ENCODE data around the gene ELF2.
A peak's percentile ranks its signal among the peaks of the same experiment; 100 is the strongest.
"Not testable (repeated sequence)": the region's sequence is repeated elsewhere in the genome, so short reads cannot be mapped to it uniquely, and the experiment has no call there.

ELF2 gene

DNA sequence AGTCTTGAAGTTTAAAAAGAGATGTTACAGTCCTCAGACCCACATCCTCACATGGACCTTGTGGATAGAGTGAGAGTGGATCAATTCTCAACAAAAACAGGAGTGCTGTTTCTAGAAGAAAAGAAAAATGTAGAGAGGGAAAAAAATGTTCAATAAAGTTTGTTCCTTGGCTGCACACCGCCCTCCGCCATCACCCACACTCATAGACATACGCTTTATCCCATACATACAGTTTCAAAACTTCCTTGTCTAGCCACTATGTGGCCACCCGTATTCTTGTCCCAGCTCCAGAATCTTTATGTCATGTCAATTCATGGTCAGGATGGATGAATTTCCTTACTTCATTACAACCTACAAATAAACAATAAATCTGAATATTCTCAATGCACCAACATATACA is 23.5 kb upstream of the ELF2 start:
- Mint-ChIP-seq H3K27ac (no peak overlapping the region), H3K9me3 (no peaks in the 10 kb centered on the region), H3K36me3 (no peaks in the 10 kb centered on the region), H3K4me3 (no peak overlapping the region), H3K27me3 (no peaks in the 10 kb centered on the region), H3K4me1 (no peaks in the 10 kb centered on the region)
- CTCF ChIA-PET, result no interaction called here
- DNase-seq, result no peak

DNA sequence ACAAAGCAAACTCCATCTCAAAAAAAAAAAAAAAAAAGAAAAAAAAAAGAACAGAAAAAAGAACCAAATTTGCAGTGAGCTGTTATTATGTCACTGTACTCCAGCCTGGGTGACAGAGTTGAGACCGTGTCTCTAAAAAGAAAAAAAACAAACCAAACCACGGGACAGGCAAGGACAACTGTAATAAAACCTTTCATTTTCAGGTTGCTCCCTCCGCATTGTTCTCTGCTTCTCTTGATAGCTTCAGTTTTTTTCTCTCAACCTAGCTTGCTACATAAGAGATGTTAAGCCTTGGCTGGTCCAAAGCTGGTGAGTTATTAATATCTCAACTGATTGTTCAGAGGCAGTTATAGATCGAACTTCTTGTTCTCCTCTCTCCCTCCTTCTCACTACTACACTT is 23.1 kb upstream of the ELF2 start:
- H3K27ac Mint-ChIP-seq, result no peak overlapping the region
- no peak overlapping the region for H3K4me3 Mint-ChIP-seq
- no peak for DNase-seq
- H3K9me3 Mint-ChIP-seq, result no peaks in the 10 kb centered on the region
- no peaks in the 10 kb centered on the region for H3K36me3 Mint-ChIP-seq
- H3K27me3 Mint-ChIP-seq, result no peaks in the 10 kb centered on the region
- H3K4me1 Mint-ChIP-seq, result no peaks in the 10 kb centered on the region
- CTCF ChIA-PET, result no interaction called here

DNA sequence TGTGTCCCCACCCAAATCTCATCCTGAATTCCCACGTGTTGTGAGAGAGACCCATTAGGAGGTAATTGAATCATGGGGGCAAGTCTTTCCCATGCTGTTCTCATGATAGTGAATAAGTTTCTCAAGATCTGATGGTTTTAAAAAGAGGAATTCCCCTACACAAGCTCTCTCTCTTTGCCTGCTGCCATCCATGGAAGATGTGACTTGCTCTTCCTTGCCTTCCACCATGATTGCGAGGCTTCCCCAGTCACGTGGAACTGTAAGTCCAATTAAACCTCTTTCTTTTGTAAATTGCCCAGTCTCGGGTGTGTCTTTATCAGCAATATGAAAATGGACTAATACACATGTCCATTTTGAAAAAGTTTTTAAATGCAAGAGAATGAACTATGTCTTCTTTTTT is 20.2 kb upstream of the ELF2 start:
- CTCF ChIA-PET, DNase-seq, H3K27me3 Mint-ChIP-seq, H3K9me3 Mint-ChIP-seq, H3K4me3 Mint-ChIP-seq, H3K27ac Mint-ChIP-seq, H3K4me1 Mint-ChIP-seq, H3K36me3 Mint-ChIP-seq: not testable (repeated sequence)

GRCh38 chr4:139196462-139196861 is 19.4 kb upstream of the ELF2 start:
- no peaks in the 10 kb centered on the region for H3K9me3 Mint-ChIP-seq
- no peaks in the 10 kb centered on the region for H3K36me3 Mint-ChIP-seq
- no peaks in the 10 kb centered on the region for H3K4me1 Mint-ChIP-seq
- H3K4me3 Mint-ChIP-seq, result no peak overlapping the region
- H3K27me3 Mint-ChIP-seq, result peaks cover 4% of the 10 kb centered on the region
- CTCF ChIA-PET, result no interaction called here
- H3K27ac Mint-ChIP-seq, result no peak overlapping the region
- no peak for DNase-seq

DNA sequence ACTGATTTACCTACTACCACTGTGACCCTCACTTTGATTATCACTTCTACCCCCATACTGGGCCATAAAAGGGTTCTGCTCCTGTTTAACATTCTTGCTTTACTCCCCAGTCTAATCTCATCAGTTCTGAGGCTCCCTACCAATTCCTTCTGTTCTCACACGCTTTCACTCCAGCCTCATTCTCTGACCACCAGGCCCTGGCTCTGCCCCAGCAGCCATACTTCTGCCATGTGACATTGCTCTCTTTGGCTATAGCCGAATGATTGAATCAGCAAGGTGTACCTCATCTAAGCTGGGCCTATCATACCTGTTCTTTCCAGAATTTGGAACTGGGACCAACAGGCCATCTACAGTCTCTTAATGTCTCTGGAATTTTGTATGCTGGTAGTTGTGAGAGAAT is 14.4 kb upstream of the ELF2 start:
- CTCF ChIA-PET, result no interaction called here
- Mint-ChIP-seq H3K36me3 (no peaks in the 10 kb centered on the region), H3K27me3 (peaks cover 4% of the 10 kb centered on the region), H3K4me1 (peaks cover 4% of the 10 kb centered on the region), H3K9me3 (no peaks in the 10 kb centered on the region), H3K27ac (no peak overlapping the region), H3K4me3 (no peak overlapping the region)
- no peak for DNase-seq

GRCh38 chr4:139189972-139190371 is 13.0 kb upstream of the ELF2 start:
- CTCF ChIA-PET, result no interaction called here
- H3K4me3 Mint-ChIP-seq, result no peak overlapping the region
- H3K9me3 Mint-ChIP-seq, result no peaks in the 10 kb centered on the region
- peaks cover 4% of the 10 kb centered on the region for H3K27me3 Mint-ChIP-seq
- peaks cover 4% of the 10 kb centered on the region for H3K4me1 Mint-ChIP-seq
- H3K36me3 Mint-ChIP-seq, result no peaks in the 10 kb centered on the region
- no peak for DNase-seq
- no peak overlapping the region for H3K27ac Mint-ChIP-seq

DNA sequence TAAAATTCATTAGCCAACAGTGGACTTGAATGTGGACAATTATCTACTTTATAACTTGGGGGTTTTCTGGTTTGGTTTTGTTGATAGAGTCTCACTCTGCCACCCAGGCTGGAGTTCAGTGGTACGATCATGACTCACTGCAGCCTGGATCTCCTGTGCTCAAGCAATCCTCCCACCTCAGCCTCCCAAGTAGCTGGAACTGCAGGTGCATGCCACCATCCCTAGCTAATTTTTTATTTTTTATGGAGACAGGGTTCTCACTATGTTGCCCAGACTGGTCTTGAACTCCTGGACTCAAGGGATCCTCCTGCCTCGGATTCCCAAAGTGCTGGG is 12.4 kb upstream of the ELF2 start:
- peaks cover 3% of the 10 kb centered on the region for H3K27me3 Mint-ChIP-seq
- DNase-seq, result no peak
- H3K9me3 Mint-ChIP-seq, result no peaks in the 10 kb centered on the region
- CTCF ChIA-PET, result interaction anchor here (0.6 to 1.0 kb wide), 3 partner anchors 9 to 413 kb away, joined by 3 to 4 read pairs (median 3); no protein-coding TSS in a partner anchor
- no peak overlapping the region for H3K4me3 Mint-ChIP-seq
- no peak overlapping the region for H3K27ac Mint-ChIP-seq
- H3K36me3 Mint-ChIP-seq, result no peaks in the 10 kb centered on the region
- peaks cover 4% of the 10 kb centered on the region for H3K4me1 Mint-ChIP-seq

DNA sequence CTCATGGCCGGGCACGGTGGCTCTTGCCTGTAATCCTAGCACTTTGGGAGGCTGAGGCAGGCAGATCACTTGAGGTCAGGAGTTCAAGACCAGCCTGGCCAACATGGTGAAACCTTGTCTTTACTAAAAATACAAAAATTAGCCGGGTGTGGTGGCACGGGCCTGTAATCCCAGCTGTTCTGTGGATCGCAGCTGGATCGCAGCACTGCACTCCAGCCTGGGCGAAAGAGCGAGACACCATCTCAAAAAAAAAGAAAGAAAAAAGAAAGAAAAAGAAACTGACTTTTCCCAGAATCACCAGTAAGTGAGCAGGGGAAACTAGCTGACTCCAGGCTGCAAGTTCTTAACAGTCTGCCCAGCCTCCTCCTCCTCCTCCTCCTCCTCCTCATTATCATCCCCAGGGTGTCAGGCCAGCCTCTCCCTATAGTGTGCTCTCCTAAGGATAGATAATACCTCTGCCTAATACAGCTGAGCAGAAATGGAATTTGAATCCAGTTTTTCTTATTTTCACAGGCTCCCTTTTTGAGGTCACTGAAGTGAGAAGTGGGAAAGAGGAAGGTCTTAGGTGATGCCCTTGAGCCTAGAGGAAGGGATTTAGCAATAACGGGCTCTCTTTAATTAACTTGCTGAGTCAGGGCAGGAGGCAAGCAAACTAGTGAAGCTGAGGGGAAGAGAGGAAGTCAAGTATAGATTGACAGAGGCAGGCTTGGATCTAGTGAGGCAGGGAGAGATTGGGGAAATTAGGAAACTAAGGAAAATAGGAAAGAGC is 11.8 kb upstream of the ELF2 start:
- Mint-ChIP-seq H3K27ac (no peak overlapping the region), H3K27me3 (no peaks in the 10 kb centered on the region), H3K4me3 (no peak overlapping the region), H3K4me1 (peaks cover 4% of the 10 kb centered on the region), H3K36me3 (no peaks in the 10 kb centered on the region), H3K9me3 (no peaks in the 10 kb centered on the region)
- CTCF ChIA-PET, result interaction anchor here (0.6 to 1.0 kb wide), 4 partner anchors 9 to 414 kb away, joined by 3 to 4 read pairs (median 3); no protein-coding TSS in a partner anchor
- no peak for DNase-seq

GRCh38 chr4:139184129-139184528 is 7.1 kb upstream of the ELF2 start:
- no peak overlapping the region for H3K4me3 Mint-ChIP-seq
- CTCF ChIA-PET, result interaction anchor here (0.9 kb wide), 1 partner anchor 111 kb away, joined by 4 read pairs; no protein-coding TSS in a partner anchor
- H3K36me3 Mint-ChIP-seq, result no peaks in the 10 kb centered on the region

GRCh38 chr4:139177869-139178619 is 1.0 kb upstream of the ELF2 start:
- Mint-ChIP-seq H3K4me3 (peak overlapping the region; percentile 89), H3K9me3 (no peaks in the 10 kb centered on the region), H3K27me3 (peaks cover 18% of the 10 kb centered on the region), H3K27ac (peak overlapping the region; percentile 95), H3K36me3 (no peaks in the 10 kb centered on the region), H3K4me1 (peaks cover 31% of the 10 kb centered on the region)
- CTCF ChIA-PET, result interaction anchor here (0.5 to 0.9 kb wide), 2 partner anchors 54 to 123 kb away, joined by 3 read pairs; partner anchors contain the start of gene NAA15
- peak; percentile 95 for DNase-seq

More at GRCh38 chr4:139184129-139184528, 7.1 kb upstream of the ELF2 start:
- DNase-seq, result no peak
- H3K27me3 Mint-ChIP-seq, result peaks cover 3% of the 10 kb centered on the region
- H3K4me1 Mint-ChIP-seq, result peaks cover 7% of the 10 kb centered on the region
- no peaks in the 10 kb centered on the region for H3K9me3 Mint-ChIP-seq
- H3K27ac Mint-ChIP-seq, result no peak overlapping the region

- no peaks in the 10 kb centered on the region for H3K9me3 Mint-ChIP-seq
- H3K36me3 Mint-ChIP-seq, result no peaks in the 10 kb centered on the region
- peaks cover 31% of the 10 kb centered on the region for H3K4me1 Mint-ChIP-seq
- peak overlapping the region; percentile 91 for H3K27ac Mint-ChIP-seq
- H3K4me3 Mint-ChIP-seq, result peak overlapping the region; percentile 89
- CTCF ChIA-PET, result interaction anchor here (1.0 to 1.2 kb wide), 2 partner anchors 76 to 90 kb away, joined by 3 read pairs; no protein-coding TSS in a partner anchor
- DNase-seq, result peak; percentile 78
- peaks cover 18% of the 10 kb centered on the region for H3K27me3 Mint-ChIP-seq
These were observed 543 bp downstream of the ELF2 start for GRCh38 chr4:139176302-139177048.

- DNase-seq, result no peak
- H3K27me3 Mint-ChIP-seq, result peaks cover 18% of the 10 kb centered on the region
- CTCF ChIA-PET, result interaction anchor here (1.0 to 1.2 kb wide), 2 partner anchors 76 to 89 kb away, joined by 3 read pairs; no protein-coding TSS in a partner anchor
These were observed 1.2 kb downstream of the ELF2 start for GRCh38 chr4:139175646-139176301.

DNA sequence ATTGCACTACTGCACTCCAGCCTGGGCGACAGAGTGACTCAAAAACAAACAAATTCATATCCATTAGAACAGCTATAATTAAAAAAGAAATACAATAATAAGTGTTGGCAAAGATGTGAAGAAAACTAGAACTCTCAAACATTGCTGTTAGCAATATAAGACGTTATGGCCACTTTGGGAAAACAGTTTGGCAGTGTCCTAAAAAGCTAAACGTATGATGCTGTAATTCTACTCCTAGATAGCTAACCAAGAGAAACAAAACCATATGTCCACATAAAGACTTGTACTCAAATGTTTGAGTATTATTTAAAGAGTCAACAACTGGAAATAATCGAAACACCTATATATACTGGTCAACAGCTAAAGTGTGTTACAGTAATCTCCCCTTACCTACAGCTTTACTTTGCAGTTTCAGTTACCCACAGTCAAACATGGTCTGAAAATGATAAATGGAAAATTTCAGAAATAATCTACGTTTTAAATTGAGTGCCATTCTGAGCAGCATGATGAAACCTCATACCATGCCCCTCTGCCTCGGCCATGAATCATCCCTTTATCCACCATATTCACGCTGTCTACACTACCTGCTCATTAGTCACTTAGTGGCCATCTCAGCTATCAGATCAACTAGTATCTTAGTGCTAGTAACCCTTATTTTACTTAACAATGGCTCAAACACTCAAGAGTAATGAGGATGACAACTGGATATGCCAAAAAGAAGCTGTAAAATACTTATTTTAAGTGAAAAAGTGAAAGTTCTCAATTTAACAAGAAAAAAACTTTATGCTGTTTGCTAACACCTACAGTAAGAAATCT is 4.9 kb downstream of the ELF2 start:
- peaks cover 14% of the 10 kb centered on the region for H3K27me3 Mint-ChIP-seq
- H3K27ac Mint-ChIP-seq, result no peak overlapping the region
- H3K9me3 Mint-ChIP-seq, result no peaks in the 10 kb centered on the region
- peaks cover 19% of the 10 kb centered on the region for H3K4me1 Mint-ChIP-seq
- H3K4me3 Mint-ChIP-seq, result no peak overlapping the region
- no peaks in the 10 kb centered on the region for H3K36me3 Mint-ChIP-seq
- CTCF ChIA-PET, result interaction anchor here (0.9 to 1.0 kb wide), 2 partner anchors 56 to 141 kb away, joined by 4 to 5 read pairs; no protein-coding TSS in a partner anchor
- no peak for DNase-seq

More at GRCh38 chr4:139175646-139176301, 1.2 kb downstream of the ELF2 start:
- no peaks in the 10 kb centered on the region for H3K36me3 Mint-ChIP-seq
- peaks cover 31% of the 10 kb centered on the region for H3K4me1 Mint-ChIP-seq
- no peaks in the 10 kb centered on the region for H3K9me3 Mint-ChIP-seq
- peak overlapping the region; percentile 89 for H3K4me3 Mint-ChIP-seq
- H3K27ac Mint-ChIP-seq, result peak overlapping the region; percentile 69

Measured in activated naive CD4-positive, alpha-beta T cell treated with anti-CD3 and anti-CD28 coated beads, Interleukin-2, amount 10 ng/mL, durations not matched to agents 7 days and 5 days (primary cell).